T-helper 22 cell (primary cell): ENCODE results near the gene PALD1.

Experiments
- DNase-seq: peaks from one replicate; pipeline ENCODE4 v3.0.0-alpha.2; 2020; ENCODE audit warnings: low read depth

PALD1 gene

DNA sequence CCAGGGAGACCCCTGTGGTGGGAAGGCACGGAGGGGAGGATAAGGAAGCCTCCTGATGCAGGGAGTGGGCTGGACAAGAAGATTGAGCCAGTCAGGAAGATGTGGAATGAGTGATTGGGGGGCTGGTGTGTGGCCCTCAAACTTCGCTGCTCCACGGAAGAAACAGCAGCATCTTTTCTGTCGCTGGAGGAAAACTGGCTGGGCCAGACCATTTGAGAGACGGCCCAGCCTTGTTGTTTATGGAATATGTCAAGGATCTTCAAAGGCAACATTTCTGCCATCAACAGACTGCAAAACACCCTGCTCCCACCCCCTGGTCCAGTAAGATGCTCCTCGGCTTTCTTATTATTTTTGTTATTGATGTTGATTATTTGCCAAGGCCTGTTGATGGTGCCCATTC, 29.4 kb downstream of the PALD1 start:
- DNase-seq, result no peak

DNA sequence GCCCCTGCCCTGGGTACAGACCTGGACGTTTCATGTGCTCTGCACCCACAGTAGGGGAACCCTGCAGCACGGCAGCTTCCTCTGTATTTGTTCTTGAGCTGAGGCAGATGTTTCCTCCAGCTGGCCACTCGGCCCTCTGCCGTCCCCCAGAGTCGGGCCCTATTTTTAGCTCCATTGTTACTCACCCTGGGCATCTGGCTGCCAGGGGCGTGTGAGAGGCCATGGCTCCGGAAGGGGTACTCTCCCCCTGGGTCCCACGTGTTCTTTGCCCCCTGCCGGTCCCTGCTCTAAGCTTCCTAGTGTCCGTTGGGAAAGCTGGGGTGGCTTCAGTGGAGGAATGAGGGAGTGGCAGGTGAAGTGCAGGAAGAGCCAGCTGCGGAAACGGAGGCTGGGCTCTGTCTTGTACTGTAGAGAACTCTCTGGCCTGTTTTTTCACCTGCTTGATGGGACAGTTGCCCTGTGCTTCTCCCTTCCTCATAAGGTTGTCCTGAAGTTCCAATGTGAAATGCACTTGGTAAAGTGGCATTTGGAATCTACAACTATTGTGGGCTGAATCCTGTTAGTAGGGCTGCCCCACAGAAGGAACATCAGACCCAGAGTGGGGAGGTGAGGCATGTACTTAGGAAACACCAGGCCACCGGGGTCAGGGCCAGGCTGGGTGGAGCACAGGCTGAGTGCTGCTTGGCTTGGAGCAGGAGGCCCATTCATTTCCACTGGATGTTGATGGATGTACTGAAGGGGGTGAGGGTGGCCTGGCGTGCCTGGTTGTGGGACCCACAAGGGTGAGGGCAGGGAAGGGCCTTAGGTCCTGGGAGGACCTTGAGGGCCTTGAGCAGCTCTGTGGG, 30.6 kb downstream of the PALD1 start:
- no peak for DNase-seq

DNA sequence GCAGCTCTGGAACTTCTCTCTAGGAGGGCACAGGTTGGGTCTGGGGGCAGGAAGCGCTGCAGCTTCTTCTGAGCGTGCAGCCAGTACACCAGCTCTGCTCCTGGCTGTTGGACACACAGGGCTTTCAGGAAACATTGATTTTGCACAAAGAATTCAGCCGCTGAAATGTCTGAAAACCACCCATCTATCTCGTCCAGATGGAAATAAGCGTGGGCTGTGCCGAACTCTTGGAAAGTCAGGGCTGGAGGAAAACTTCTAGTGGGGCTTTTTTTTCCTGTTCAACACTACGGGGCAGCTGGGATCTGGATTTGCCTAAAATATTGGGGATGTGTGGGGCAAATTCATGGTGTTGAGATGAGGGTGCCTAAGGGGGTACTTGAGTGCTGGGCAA, 31.2 kb downstream of the PALD1 start:
- no peak for DNase-seq

DNA sequence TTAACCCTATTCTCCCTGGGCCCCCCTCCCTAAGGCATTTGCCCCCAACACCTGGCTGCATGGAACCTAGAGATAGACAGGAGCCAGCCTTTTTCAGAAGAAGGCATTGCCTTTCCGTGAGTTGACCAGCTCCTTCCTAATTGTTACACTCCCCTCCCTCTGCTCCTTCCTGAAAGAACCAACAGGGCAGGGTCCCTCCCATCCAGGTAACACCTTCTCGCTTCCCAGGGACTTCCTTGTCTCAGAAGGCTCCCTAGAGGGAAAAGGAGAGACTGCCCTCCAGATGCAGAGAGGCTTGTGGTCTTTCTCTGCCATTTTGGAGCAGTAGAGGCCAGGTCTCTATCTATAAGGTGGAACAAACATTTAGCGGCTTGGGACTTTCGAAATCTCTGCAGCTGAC, 31.9 kb downstream of the PALD1 start:
- no peak for DNase-seq

DNA sequence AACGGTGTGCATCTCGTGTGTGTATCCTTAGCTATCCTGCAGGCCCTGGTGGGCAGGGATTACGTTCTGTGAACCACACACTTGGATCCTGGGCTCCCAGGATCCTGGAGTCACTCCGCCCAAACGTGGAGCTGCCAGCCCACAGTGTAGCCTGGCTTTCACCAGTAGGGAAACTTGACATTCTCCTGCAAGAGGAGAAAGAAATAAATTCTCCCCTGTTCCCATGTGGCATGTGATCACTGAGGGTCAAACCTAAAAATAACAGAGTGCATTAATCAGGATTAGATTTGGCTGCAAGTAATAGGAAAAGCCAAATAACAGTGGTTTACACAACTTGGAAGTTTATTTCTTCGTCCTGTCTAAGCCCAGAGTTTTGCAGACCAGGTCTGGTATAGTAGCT, 32.3 kb downstream of the PALD1 start:
- DNase-seq, result no peak

DNA sequence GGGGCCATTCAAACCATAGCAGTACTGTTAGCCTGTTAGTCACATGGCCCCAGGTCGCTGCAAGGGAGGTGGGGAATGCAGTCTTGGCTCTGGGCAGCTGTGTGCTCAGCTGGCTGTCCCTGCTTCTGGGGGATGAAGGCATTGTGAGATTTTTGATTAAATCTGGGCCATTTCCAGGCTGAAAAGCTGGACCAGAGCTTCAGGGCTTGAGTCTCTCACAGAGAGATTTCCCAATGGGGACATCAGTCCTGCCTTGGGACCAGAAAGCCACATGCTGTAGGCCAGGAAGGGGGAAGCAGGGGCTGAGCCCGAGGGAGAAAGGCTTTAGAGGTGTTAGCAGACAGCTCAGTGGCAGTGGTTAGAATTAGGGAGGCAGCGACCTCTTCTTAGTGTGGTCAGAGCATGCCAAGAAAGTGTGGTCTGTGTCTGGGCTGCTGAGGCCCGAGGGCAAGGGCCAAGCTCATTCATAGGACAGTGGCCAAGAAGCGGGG, 33.6 kb downstream of the PALD1 start:
- no peak for DNase-seq

DNA sequence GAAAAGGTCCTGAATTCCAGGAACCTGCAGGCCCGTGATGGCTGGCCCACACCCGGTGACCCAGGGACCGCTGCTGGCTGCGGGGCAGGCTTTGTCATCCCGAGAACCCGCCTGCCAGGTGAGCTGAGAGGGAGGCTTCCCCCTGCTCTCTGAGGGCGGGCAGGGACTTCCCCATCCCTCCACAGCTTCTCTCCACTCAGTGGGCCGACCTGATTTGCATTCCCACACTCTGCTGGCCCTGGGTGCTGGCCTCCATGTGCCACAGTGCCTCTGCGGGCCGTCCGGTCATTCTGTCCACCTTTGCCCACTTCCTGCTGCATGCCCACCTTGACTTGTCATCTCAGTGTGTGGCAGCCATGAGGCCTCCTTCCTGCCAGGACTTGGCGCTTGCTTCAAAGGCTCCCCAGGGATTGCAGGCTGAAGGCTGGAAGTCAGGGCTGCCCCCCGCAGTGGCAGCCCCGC, 35.3 kb downstream of the PALD1 start:
- DNase-seq, result no peak

DNA sequence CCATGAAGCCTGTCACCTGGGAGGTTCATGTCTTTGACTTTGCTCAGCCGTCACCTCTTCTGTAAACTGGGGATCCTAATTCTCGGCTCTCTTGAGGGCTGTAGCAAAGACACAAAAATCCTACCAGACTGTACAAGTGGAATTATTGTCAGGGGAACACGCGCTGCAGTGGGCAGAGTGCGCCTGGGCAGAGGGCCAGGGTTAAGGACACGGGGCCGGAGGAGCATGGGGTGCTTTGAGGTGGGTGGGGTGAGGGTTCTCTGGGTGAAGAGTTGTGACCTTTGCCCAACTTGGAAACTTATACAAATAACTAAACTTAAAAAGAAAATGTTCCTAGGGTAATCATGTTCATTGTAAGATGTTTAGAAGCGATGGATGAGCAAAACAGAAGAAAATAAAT, 36.0 kb downstream of the PALD1 start:
- DNase-seq, result no peak

DNA sequence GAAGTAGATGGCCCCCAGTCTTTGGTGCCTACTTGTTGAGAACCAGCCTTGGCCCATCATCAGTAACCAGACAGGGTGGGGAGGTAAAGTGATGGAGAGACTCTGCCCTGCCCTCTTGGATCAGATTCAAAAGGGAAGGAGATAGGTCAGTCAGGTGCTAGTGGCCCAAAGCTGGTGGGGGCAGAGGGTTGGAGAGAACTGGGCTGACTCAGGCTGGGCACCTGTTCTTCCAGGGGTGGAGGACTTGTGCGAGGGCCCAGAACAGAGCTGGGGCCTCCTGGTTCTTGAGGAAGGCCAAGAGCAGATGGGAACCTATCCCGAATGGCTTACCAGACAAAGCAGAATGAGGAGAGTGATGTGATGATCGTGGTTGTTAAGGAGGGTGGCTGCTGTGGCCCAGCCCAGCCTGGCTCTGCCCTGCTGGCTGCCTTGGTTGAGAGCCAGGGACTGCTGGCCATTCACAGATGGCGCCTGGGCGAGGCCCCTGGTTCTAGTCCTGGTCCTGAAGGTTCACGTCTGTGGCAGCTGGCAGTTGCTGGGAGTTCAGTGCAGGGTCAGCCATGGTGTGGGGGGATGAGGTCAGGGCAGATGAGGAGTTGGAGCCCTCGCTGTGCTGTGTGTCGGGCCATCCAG, 36.6 kb downstream of the PALD1 start:
- DNase-seq, result no peak

DNA sequence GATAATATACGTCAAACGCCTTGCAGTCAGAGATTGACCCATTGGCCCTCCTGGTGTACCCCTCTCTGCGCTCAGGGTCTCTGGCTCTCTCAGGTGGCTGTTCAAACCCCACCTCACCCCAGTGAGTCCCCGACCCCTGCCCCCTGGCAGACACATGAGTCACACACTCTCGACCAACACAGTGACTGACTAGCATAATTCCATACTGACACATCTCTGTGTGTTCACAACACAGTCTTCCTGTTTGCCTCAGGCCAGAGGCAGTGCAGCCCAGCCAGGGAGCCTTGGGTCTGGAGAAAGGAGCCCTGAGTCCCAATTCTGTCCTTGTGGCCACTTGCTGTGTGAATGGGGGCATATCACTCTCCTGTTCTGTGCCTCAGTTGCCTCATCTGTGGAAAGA, 40.1 kb downstream of the PALD1 start:
- no peak for DNase-seq

DNA sequence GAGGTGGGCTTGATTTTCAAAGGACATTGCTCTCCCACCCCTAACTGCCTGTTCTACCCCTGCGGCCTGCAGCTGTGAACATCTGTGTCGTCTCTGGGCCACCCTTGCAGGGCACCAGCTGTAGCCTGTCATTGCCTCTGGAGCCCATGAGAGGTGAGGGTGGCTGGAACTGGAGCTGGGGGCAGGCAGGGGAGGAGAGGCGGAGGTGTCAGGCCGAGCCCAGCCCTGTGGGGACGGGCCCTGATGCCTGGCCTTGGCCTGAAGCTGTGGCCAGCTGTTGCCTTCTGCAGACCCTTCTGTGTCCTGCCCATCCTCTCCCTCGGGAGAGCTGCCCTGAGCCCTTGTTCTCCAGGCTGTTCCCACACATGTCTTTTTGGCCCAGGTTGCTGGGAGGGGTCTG, 44.5 kb downstream of the PALD1 start:
- no peak for DNase-seq

DNA sequence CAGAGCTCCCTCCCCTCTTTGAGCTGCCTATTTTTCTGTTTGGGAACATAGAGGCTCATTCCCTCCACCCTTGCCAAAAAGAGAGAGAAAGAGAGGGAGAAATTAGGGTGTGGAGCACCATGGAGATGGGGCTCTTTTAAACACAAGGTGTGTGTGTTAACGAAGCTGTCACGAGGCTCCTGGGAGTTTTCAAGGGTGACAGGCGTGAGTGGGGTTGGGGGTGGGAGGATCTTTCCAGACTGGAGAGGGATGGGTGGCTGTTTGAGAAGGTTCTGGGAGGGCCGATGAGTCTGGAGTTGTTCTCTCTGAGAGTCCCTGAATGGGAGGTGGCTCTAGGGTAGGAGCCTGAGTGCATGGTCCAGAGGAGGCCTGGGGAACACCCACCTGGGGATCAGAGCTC, 45.0 kb downstream of the PALD1 start:
- DNase-seq, result no peak

DNA sequence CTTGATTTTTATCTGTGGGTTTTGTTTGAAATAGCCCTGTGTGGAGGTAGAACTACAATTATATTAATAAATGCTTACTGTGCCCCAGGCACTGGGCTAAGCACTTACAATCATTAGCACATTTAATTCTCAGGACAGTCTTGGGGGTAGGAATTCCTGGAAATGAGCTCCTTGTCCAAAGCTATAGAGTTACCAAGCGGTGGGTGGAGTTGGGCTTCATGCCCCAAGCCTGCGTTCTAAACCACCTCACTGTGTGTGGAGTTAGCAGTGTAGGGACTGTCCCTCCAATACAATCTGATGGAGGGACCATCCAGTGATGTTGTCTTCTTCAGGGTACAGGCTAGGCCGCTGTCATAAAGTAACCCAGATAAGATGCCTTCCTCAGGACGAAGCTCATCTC, 49.7 kb downstream of the PALD1 start:
- DNase-seq, result no peak

DNA sequence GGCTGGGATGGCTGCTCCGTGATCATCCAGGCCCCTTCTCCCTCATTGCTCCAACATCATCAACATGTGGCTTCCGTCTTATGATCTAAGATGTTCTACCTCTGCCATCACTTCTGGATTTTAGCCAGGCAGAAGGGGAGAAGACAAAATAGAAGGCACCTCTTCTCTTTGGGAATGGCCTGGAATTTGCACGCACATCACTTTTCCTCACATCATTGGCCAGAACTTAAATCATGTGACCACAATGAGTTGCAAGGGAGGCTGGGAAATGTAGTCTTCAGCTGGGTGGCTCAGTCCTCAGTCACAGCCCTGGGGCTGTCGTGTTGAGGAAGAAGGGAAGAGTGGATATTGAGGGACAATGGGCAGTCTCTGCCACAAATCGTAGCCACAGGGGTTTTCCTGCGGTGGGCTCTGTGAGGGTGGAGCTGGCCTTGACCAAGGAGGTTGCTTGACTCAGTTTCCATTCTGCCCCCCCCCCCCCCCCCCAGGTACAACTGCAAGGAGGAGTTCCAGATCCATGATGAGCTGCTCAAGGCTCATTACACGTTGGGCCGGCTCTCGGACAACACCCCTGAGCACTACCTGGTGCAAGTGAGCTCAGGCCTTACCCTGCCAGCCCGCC, 50.3 kb downstream of the PALD1 start:
- DNase-seq, result no peak

DNA sequence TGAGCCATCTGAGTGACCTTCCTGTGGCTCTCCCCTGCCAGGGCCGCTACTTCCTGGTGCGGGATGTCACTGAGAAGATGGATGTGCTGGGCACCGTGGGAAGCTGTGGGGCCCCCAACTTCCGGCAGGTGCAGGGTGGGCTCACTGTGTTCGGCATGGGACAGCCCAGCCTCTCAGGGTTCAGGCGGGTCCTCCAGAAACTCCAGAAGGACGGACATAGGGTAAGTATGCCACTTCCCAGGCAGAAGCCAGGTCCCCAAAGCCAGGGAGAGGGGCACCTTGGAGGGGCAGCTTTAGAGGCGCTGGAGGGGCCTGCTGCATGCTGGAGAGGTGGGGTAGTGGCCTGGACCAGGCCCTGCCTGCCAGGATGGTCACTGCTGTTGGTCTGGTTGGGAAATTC, 51.3 kb downstream of the PALD1 start:
- no peak for DNase-seq

DNA sequence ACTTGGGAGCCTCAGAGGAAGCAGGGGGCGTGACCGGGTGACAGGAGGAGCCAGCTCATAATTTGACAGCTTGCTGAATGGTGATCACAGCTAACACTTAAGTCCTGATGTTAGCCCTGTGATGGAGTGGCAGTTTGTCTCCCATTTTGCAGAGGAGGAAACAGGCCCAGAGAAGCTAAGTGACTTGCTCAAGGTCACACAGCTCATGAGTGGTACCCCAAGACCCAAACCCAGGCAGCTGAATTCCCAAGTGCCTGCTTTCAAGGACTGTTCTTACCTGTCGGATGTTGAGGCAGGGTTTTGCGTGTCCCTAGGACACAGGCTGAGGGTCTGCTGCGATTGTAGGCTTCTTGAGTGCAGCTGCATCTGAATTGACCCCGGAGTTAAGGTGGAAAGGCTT, 51.7 kb downstream of the PALD1 start:
- DNase-seq, result no peak

DNA sequence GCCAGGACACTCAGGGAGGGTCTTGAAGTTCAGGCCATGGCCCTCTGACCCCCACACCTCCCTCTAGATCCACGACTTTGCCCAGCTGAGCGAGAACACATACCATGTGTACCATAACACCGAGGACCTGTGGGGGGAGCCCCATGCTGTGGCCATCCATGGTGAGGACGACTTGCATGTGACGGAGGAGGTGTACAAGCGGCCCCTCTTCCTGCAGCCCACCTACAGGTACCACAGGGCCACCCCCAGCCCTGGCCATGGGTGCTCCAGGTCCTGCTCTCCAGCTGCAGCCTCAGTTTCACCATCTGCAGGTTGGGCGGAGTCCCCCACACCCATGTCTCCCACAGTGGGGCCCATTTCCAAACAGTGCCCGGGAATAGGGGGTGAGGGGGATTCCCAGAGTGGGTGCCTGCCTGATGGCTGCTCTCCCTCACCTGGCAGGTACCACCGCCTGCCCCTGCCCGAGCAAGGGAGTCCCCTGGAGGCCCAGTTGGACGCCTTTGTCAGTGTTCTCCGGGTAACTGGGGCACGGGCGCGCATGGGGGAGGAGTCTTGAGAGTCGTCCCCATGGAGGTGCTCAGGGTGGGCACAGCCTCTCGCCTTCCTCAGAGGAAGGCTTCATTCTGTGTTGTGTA, 54.1 kb downstream of the PALD1 start:
- DNase-seq, result no peak

DNA sequence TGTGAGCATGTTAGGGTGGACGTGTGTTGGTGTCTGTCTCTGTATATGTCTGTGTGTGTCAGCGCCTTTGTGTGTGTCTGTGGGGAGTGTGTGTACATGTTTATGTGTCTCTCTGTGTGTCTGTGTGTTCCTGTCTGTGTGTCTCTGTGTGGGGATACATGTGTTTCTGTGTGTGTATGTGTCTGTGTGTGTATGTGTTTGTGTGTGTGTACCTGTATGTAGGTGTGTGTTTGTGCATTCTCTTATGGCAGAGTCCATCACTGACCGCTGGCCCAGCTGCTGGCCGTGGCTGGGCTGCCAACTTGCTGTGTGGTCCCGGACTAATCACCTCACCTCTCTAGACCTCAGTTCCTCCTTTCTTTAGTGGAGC, 54.6 kb downstream of the PALD1 start:
- DNase-seq, result no peak

DNA sequence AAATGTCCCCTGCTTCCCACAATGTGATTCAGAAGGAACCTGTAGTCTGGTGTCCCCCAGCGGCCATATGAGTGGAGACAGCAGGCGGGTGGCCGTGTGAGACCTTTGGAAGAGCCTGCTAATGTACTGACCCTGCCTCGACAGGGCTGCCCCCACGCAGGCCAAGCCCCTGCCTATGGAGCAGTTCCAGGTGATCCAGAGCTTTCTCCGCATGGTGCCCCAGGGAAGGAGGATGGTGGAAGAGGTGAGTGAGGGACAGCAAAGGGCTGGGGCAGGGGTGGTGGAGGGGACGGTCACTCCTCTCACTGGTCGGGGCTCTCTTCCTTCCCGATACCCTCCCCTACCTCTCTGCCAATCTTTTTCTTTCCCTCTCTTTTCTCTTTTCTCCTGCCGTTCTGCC, 55.7 kb downstream of the PALD1 start:
- DNase-seq, result no peak

DNA sequence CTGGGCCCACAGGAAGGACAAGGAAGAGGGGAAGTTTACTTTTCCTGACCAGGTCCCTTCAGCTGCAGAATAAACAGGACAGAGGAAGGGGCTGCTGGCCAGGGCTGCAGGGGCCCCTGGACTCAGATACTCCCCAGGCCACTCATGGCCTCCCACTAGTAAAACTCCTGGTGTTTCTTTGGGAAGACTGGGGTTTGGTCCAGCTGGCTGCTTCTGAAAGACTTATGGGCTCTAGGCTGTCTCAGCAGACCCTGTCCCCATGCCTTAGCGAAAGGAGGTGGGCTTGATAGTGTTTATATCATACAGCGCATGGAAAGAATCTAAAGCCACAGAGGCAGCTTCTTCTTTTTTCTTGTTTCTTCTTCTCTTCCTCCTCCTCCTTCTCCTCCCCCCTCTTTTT, 56.4 kb downstream of the PALD1 start:
- DNase-seq, result no peak

DNA sequence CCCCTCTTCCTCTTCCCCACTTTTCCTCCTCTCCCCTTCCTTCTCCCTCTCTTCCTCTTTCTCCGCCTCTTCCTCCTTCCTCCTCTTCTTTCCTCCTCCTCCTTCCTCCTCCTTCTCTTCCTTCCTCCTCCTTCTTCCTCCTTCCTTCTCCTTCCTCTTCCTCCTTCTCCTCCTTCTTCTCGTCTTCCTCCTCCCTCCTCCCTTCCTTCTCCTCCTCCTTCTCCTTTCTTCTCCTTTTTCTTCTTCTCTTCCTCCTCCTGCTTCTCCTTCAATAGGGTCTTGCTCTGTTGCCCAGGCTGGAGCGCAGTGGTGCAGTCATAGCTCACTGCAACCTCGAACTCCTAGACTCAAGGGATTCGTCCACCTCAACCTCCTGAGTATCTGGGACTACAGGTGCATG, 56.9 kb downstream of the PALD1 start:
- DNase-seq, result no peak

DNA sequence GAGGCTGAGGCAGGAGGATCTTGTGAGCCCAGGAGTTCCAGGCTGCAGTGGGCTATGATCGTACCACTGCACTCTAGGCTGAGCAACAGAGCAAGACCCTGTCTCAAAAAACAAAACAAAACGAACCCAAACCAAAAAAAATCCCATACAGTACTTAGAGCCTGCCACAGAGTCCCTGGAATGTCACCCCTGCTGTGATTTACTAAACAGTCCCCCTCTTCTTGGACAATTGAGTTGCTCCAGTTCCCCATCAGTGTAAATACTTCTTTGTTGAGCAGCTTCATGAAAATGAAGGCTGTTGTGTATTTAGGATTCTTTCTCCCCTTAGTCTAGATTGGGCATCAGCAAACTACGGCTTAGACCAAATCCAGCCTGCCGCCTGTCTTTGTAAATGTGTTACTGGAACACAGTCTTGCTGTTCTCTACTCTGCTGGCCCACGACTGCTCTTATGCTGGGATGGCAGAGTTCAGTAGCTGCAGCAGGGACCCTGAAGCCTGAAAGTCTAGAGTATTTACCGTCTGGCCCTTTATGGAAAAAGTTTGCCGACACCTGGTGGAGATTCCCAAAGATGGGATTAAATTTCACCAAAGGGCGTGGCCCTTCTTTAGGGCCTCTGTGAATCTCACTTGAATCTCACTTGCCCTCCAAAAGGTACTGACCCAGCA, 57.8 kb downstream of the PALD1 start:
- DNase-seq, result no peak
